HepG2 (cell line): ENCODE data around the gene CTF1. TPM values are rescaled to one million over a fixed set of nuclear protein-coding genes. Genes with fewer than 3 reads are reported as not detected.

Experiments used
- HCFC1 ChIP-seq: fragments of 150-350 bp; IDR thresholded peaks from 2 replicates; pipeline ENCODE4 v1.6.1; 2014; ENCODE audit warnings: low read depth, low read length
- HOXA9 ChIP-seq: sonication (generic); formaldehyde crosslinking; IDR thresholded peaks from 2 replicates; pipeline ENCODE4 v1.8.1; 2022; ENCODE audit warnings: missing genetic modification reagents, mild to moderate bottlenecking, moderate library complexity, borderline replicate concordance
- LBX2 ChIP-seq: sonication (generic); formaldehyde crosslinking; IDR thresholded peaks from 2 replicates; pipeline ENCODE4 v1.5.0; 2020; ENCODE audit warnings: missing genetic modification reagents, mild to moderate bottlenecking, borderline replicate concordance
- POGK ChIP-seq: sonication (generic); formaldehyde crosslinking; conservative IDR thresholded peaks from 2 replicates; pipeline ENCODE4 v1.8.0; 2022; ENCODE audit warnings: mild to moderate bottlenecking, moderate library complexity, missing genetic modification reagents
- SMARCC2 ChIP-seq: fragments of 450-650 bp; IDR thresholded peaks from 2 replicates; pipeline ENCODE4 v1.6.1; 2017; ENCODE audit warnings: antibody characterized with exemption, mild to moderate bottlenecking
- TIGD3 ChIP-seq: sonication (generic); formaldehyde crosslinking; IDR thresholded peaks from 2 replicates; pipeline ENCODE4 v1.5.1; 2020; ENCODE audit warnings: mild to moderate bottlenecking, missing genetic modification reagents, borderline replicate concordance
- YY1 ChIP-seq: IDR thresholded peaks from 2 replicates; pipeline ENCODE4 v1.6.1; 2011; ENCODE audit warnings: low read length, low read depth, moderate library complexity, mild to moderate bottlenecking; ENCODE audit not compliant: insufficient read depth, insufficient replicate concordance
- ZNF451 ChIP-seq: sonication (generic); formaldehyde crosslinking; IDR thresholded peaks from 2 replicates; pipeline ENCODE4 v1.5.0; 2020; ENCODE audit warnings: mild to moderate bottlenecking, missing genetic modification reagents
- polyA plus RNA-seq, 8 experiments: library from polyadenylated mRNA; depleted of rRNA in 3 of 8; stranded (reverse) in 7 of 8; unstranded in 1 of 8; fragments of >200 nt; fragmentation: Illumina TruSeq in 4 of 8; extraction: Trizol in 4 of 8; gene quantifications; 2 replicates each; pipeline versions ENCODE4 v1.2.1 to v1.2.3, GENCODE V29; 2011 to 2016; ENCODE audit warnings: low read depth in 4 of 8, missing spikeins in 1 of 8, mixed read lengths in 1 of 8; ENCODE audit not compliant: insufficient read depth in 1 of 8
- total RNA-seq, 5 experiments: library from RNA; depleted of rRNA; stranded (reverse); fragments of >200 nt; fragmentation: Illumina TruSeq; extraction: Trizol; gene quantifications; 2 replicates each; pipeline ENCODE4 v1.2.3, GENCODE V29; 2016; ENCODE audit warnings: low read depth in 1 of 5

The CTF1 gene
- total and polyA plus RNA-seq, 2 of the 13 experiments (the other 11 are each of a cell fraction or from before 2014, with no cell fraction given) = 0.13 to 1.8 TPM

- TF ChIP-seq POGK (CRISPR knock-in tag) = 0 out of 2 replicates have a peak, but pooled peaks have one; percentile 23
- no peak for TF ChIP-seq SMARCC2
- TF ChIP-seq HOXA9 = no peak
- peak; percentile 59 for TF ChIP-seq YY1
- 0 out of 2 replicates have a peak, but pooled peaks have one; percentile 36 for TF ChIP-seq ZNF451 (CRISPR knock-in tag)
- TF ChIP-seq LBX2 (CRISPR knock-in tag) = no peak
- TF ChIP-seq HCFC1 = no peak
- TF ChIP-seq TIGD3 (CRISPR knock-in tag) = no peak
Measured at GRCh38 chr16:30924076-30924912, 27.9 kb downstream of the CTF1 start (continued).
